SK-N-SH treated with all-trans-retinoic acid at 6 μM for 48 hours (cell line): ENCODE measurements around the gene PDCD11.

Experiments
- ATAC-seq: fragments of 200-7000 bp; cut with Tn5 transposase; 3 replicates; pipeline ENCODE4 v1.9.1; 2020; ENCODE audit warnings: mild to moderate bottlenecking, moderate library complexity
- ARNTL ChIP-seq: fragments of 450-650 bp; formaldehyde crosslinking; IDR thresholded peaks from 2 replicates; pipeline ENCODE4 v1.5.0; 2020; ENCODE audit warnings: low read depth, mild to moderate bottlenecking, moderate library complexity, borderline replicate concordance
- BACH2 ChIP-seq: fragments of 250-450 bp; sonication (Bioruptor Pico); IDR thresholded peaks from 2 replicates; pipeline ENCODE4 v1.9.0; 2021; ENCODE audit warnings: mild to moderate bottlenecking, borderline replicate concordance
- CSDC2 ChIP-seq: fragments of 250-450 bp; sonication (Bioruptor Pico); IDR thresholded peaks from 2 replicates; pipeline ENCODE4 v1.5.0; 2020; ENCODE audit warnings: mild to moderate bottlenecking, moderate library complexity
- ESRRG ChIP-seq: fragments of 250-450 bp; sonication (Bioruptor Pico); IDR thresholded peaks from 2 replicates; pipeline ENCODE4 v1.6.1; 2021; ENCODE audit warnings: mild to moderate bottlenecking
- GLIS3 ChIP-seq: fragments of 250-450 bp; sonication (Bioruptor Pico); IDR thresholded peaks from 2 replicates; pipeline ENCODE4 v1.5.0; 2020; ENCODE audit warnings: mild to moderate bottlenecking, moderate library complexity
- ISL1 ChIP-seq: fragments of 250-450 bp; sonication (Bioruptor Pico); IDR thresholded peaks from 2 replicates; pipeline ENCODE4 v2.1.2; 2022; ENCODE audit warnings: mild to moderate bottlenecking, moderate library complexity
- OSR1 ChIP-seq: fragments of 250-450 bp; sonication (Bioruptor Pico); IDR thresholded peaks from 2 replicates; pipeline ENCODE4 v1.8.0; 2022; ENCODE audit warnings: moderate library complexity, mild to moderate bottlenecking, inconsistent platforms
- PPARA ChIP-seq: fragments of 250-450 bp; sonication (Bioruptor Pico); IDR thresholded peaks from 2 replicates; pipeline ENCODE4 v1.5.0; 2020; ENCODE audit warnings: mild to moderate bottlenecking, borderline replicate concordance
- RARB ChIP-seq: fragments of 250-450 bp; sonication (Bioruptor Pico); IDR thresholded peaks from 2 replicates; pipeline ENCODE4 v1.8.0; 2021; ENCODE audit warnings: mild to moderate bottlenecking, moderate library complexity
- SNAI2 ChIP-seq: fragments of 250-450 bp; sonication (Bioruptor Pico); IDR thresholded peaks from 2 replicates; pipeline ENCODE4 v1.5.0; 2020; ENCODE audit warnings: mild to moderate bottlenecking, moderate library complexity
- TCF4 ChIP-seq: fragments of 250-450 bp; sonication (Bioruptor Pico); IDR thresholded peaks from 2 replicates; pipeline ENCODE4 v1.8.0; 2021; ENCODE audit warnings: mild to moderate bottlenecking, moderate library complexity, borderline replicate concordance
- TOX ChIP-seq: fragments of 250-450 bp; sonication (Bioruptor Pico); IDR thresholded peaks from 2 replicates; pipeline ENCODE4 v1.8.0; 2021; ENCODE audit warnings: mild to moderate bottlenecking, moderate library complexity, borderline replicate concordance
- ZC3H10 ChIP-seq: fragments of 250-450 bp; sonication (Bioruptor Pico); IDR thresholded peaks from 2 replicates; pipeline ENCODE4 v1.5.1; 2021; ENCODE audit warnings: mild to moderate bottlenecking, moderate library complexity
- ZFP3 ChIP-seq: fragments of 250-450 bp; sonication (Bioruptor Pico); IDR thresholded peaks from 2 replicates; pipeline ENCODE4 v1.5.0; 2020; ENCODE audit warnings: mild to moderate bottlenecking, moderate library complexity
- ZFP30 ChIP-seq: fragments of 450-650 bp; formaldehyde crosslinking; IDR thresholded peaks from 2 replicates; pipeline ENCODE4 v1.5.0; 2022; ENCODE audit warnings: mild to moderate bottlenecking, moderate library complexity
- ZNF565 ChIP-seq: fragments of 450-650 bp; formaldehyde crosslinking; conservative IDR thresholded peaks from 2 replicates; pipeline ENCODE4 v1.5.0; 2020; ENCODE audit warnings: low read depth, mild to moderate bottlenecking, moderate library complexity
- ZNF70 ChIP-seq: fragments of 450-650 bp; formaldehyde crosslinking; IDR thresholded peaks from 2 replicates; pipeline ENCODE4 v1.5.0; 2020; ENCODE audit warnings: mild to moderate bottlenecking, moderate library complexity
- ZNF8 ChIP-seq: fragments of 450-650 bp; formaldehyde crosslinking; IDR thresholded peaks from 2 replicates; pipeline ENCODE4 v1.5.0; 2020; ENCODE audit warnings: mild to moderate bottlenecking, moderate library complexity
- TF ChIP-seq, protein P1 (sequence below): fragments of 250-450 bp; sonication (Bioruptor Pico); IDR thresholded peaks from 2 replicates; pipeline ENCODE4 v1.5.1; 2020; ENCODE audit warnings: low read depth, mild to moderate bottlenecking, moderate library complexity
- TF ChIP-seq, protein P2 (sequence below): fragments of 250-450 bp; sonication (Bioruptor Pico); IDR thresholded peaks from 2 replicates; pipeline ENCODE4 v1.8.0; 2020; ENCODE audit warnings: mild to moderate bottlenecking, moderate library complexity, borderline replicate concordance
- TF ChIP-seq, protein P3 (sequence below): fragments of 250-450 bp; sonication (Bioruptor Pico); IDR thresholded peaks from 2 replicates; pipeline ENCODE4 v1.5.1; 2021; ENCODE audit warnings: mild to moderate bottlenecking, moderate library complexity
- TF ChIP-seq, protein P4 (sequence below): fragments of 250-450 bp; sonication (Bioruptor Pico); IDR thresholded peaks from 2 replicates; pipeline ENCODE4 v1.8.0; 2021; ENCODE audit warnings: low read depth, mild to moderate bottlenecking, moderate library complexity, borderline replicate concordance

Gene PDCD11

DNA sequence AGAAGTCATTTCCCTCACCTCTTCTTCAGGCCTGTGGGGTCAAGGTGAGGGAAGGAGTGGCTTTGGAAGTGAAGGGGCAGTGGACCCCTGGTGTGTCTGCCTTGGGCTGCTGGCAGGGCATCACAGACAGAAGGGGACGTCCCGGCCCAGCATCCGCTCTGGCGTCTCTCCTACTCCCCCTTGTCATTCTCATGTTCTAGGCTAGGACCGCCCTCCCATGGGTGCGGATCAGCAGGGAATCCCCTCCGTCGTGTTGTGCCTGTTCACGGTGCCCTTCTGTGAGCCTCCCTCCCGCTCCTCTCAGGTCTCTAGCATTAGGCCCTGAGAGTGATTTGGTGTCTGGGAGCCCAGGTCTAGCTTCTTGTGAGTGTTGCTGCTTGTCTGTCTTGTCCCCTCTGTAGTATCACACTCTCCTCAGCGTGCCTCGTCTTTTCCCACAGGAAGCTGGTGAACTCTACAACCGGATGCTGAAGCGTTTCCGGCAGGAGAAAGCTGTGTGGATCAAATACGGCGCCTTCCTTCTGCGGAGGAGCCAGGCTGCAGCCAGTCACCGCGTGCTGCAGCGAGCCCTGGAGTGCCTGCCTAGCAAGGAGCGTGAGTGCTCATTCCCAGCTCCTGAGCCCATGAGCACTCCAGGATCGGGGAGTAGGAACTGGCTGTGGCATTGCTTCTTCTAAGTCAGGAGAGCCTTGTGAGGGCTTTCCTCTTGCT, 47.2 kb downstream of the PDCD11 start:
- no peak for TF ChIP-seq ZFP3
- TF ChIP-seq SNAI2 (CRISPR knock-in tag) = no peak
- TF ChIP-seq, protein P1, sequence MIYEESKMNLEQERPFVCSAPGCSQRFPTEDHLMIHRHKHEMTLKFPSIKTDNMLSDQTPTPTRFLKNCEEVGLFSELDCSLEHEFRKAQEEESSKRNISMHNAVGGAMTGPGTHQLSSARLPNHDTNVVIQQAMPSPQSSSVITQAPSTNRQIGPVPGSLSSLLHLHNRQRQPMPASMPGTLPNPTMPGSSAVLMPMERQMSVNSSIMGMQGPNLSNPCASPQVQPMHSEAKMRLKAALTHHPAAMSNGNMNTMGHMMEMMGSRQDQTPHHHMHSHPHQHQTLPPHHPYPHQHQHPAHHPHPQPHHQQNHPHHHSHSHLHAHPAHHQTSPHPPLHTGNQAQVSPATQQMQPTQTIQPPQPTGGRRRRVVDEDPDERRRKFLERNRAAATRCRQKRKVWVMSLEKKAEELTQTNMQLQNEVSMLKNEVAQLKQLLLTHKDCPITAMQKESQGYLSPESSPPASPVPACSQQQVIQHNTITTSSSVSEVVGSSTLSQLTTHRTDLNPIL = no peak
- TF ChIP-seq TOX (CRISPR knock-in tag) = no peak
- TF ChIP-seq, protein P2, sequence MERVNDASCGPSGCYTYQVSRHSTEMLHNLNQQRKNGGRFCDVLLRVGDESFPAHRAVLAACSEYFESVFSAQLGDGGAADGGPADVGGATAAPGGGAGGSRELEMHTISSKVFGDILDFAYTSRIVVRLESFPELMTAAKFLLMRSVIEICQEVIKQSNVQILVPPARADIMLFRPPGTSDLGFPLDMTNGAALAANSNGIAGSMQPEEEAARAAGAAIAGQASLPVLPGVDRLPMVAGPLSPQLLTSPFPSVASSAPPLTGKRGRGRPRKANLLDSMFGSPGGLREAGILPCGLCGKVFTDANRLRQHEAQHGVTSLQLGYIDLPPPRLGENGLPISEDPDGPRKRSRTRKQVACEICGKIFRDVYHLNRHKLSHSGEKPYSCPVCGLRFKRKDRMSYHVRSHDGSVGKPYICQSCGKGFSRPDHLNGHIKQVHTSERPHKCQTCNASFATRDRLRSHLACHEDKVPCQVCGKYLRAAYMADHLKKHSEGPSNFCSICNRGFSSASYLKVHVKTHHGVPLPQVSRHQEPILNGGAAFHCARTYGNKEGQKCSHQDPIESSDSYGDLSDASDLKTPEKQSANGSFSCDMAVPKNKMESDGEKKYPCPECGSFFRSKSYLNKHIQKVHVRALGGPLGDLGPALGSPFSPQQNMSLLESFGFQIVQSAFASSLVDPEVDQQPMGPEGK = no peak
- no peak for TF ChIP-seq OSR1 (CRISPR knock-in tag)
- no peak for TF ChIP-seq CSDC2
- TF ChIP-seq ZNF8 (CRISPR knock-in tag) = no peak
- TF ChIP-seq PPARA (CRISPR knock-in tag) = no peak
- no peak for TF ChIP-seq ARNTL (CRISPR knock-in tag)
- TF ChIP-seq BACH2 (CRISPR knock-in tag) = no peak
- TF ChIP-seq ZFP30 (CRISPR knock-in tag) = no peak
- TF ChIP-seq ZNF565 (CRISPR knock-in tag) = no peak
- no peak for TF ChIP-seq ZC3H10 (CRISPR knock-in tag)
- no peak for TF ChIP-seq ISL1 (CRISPR knock-in tag)
- TF ChIP-seq, protein P3, sequence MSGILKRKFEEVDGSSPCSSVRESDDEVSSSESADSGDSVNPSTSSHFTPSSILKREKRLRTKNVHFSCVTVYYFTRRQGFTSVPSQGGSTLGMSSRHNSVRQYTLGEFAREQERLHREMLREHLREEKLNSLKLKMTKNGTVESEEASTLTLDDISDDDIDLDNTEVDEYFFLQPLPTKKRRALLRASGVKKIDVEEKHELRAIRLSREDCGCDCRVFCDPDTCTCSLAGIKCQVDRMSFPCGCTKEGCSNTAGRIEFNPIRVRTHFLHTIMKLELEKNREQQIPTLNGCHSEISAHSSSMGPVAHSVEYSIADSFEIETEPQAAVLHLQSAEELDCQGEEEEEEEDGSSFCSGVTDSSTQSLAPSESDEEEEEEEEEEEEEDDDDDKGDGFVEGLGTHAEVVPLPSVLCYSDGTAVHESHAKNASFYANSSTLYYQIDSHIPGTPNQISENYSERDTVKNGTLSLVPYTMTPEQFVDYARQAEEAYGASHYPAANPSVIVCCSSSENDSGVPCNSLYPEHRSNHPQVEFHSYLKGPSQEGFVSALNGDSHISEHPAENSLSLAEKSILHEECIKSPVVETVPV (CRISPR knock-in tag) = no peak
- TF ChIP-seq RARB = no peak
- TF ChIP-seq, protein P4, sequence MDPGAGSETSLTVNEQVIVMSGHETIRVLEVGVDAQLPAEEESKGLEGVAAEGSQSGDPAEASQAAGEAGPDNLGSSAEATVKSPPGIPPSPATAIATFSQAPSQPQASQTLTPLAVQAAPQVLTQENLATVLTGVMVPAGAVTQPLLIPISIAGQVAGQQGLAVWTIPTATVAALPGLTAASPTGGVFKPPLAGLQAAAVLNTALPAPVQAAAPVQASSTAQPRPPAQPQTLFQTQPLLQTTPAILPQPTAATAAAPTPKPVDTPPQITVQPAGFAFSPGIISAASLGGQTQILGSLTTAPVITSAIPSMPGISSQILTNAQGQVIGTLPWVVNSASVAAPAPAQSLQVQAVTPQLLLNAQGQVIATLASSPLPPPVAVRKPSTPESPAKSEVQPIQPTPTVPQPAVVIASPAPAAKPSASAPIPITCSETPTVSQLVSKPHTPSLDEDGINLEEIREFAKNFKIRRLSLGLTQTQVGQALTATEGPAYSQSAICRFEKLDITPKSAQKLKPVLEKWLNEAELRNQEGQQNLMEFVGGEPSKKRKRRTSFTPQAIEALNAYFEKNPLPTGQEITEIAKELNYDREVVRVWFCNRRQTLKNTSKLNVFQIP (CRISPR knock-in tag) = no peak
- TF ChIP-seq ESRRG (CRISPR knock-in tag) = no peak
- no peak for ATAC-seq

DNA sequence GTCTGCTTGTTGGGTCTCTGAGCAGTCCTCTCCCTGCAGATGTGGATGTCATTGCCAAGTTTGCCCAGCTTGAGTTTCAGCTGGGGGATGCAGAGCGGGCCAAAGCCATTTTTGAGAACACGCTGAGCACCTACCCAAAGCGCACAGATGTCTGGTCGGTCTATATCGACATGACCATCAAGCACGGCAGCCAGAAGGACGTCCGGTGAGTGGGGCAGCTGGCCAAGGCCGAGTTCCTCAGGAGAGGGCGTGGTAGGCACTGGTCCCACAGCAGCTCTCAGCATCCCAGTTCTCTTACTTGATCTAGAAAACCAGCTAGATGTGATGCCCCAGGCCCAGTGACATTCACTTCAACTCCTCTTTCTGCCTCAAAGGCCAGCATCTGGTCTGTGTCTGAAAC, 48.1 kb downstream of the PDCD11 start:
- TF ChIP-seq, protein P1 = no peak
- TF ChIP-seq ESRRG (CRISPR knock-in tag) (no peak), TCF4 (CRISPR knock-in tag) (no peak), TOX (CRISPR knock-in tag) (no peak), ZNF70 (CRISPR knock-in tag) (no peak), RARB (no peak), ZFP3 (no peak), GLIS3 (CRISPR knock-in tag) (no peak), CSDC2 (no peak), BACH2 (CRISPR knock-in tag) (no peak)
- TF ChIP-seq, protein P2 = no peak

More for the DNA sequence above, 48.1 kb downstream of the PDCD11 start:
- ATAC-seq = no peak
